Measurements from ENCODE around the gene JARID2. TPM values are rescaled to one million over a fixed set of nuclear protein-coding genes. Genes with fewer than 3 reads are reported as not detected.

Gene JARID2
- total RNA-seq, 2 donors from 2014 or later: 7.9 to 8.6 TPM

DNA sequence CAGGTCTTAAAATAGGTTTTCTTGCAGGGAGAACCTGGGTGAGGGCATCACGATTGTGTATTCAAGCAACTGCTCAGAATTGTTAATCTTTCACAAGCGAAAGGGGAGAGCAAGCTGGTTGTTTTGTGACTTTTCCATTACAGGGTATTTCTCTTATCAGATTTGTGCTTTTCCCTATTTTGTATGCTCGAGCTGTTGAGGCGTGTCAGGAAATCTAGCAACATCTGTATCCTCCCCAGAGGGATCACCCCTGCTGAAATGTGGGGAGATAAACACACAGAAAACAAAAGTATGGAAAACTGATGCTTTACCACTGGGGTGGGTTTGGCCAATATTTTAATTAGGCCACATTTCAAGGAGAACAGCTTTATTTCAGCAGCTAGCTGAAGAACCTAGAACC is 230.0 kb downstream of the JARID2 start:
- DNase-seq (no peak), ATAC-seq (no peak)
- intact Hi-C loops (cut with DNase I): no loop called here

DNA sequence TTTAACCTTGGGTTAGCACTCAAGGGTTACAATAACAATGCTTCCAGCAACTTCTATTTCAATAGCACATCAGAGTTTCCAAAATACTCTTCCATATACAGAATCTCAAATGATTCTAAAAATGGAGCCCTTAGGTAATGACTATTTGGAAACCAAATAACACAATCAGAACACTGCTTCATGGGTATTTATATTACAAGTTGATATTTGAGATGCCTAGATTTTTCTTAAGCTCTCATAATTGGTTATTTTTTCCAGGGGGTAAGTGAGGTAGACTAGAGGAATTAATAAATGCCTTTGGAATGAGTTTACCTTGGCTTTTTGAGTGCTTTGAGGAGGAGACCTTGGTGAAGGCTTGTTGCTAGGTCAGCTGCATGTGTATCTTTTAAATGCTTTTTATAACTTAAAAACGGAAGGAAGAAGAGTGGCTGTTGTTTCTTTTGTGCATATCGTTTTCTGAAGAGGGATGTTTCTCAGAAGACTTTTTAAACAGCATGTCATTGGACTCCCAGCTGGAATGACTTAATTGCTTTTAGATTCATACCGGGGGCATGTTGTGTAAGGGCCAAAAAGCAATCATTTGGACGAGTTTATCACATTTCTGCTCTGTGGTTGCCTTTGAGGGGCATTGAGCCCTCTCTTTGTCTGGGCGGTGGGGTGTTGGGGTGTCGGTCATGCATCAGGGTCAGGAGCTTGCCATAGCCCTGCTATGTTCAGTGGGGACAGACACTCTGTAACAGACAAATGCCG is 230.9 kb downstream of the JARID2 start:
- intact Hi-C loops (cut with DNase I): no loop called here
- ATAC-seq (no peak), DNase-seq (no peak)

DNA sequence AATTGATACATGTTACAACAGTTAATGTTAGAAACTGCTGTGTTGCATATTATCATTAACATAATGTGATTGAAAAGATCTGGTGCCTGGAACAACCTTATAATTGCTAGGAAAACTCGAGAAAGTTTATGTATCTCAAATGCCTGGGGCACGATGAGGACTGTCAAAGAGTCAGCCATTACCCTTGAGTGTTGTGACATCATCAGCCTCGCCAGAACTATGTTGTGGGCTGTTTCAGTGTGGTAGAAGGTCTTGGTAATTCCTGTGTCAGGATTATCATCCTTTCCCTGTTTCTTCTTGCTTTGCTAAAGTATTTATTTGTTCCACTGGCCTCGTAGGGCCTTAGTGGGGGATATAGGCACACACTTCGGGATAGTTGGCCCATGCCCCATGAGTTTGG is 231.9 kb downstream of the JARID2 start:
- DNase-seq: no peak
- no peak for ATAC-seq
- intact Hi-C loops (cut with DNase I): no loop called here

DNA sequence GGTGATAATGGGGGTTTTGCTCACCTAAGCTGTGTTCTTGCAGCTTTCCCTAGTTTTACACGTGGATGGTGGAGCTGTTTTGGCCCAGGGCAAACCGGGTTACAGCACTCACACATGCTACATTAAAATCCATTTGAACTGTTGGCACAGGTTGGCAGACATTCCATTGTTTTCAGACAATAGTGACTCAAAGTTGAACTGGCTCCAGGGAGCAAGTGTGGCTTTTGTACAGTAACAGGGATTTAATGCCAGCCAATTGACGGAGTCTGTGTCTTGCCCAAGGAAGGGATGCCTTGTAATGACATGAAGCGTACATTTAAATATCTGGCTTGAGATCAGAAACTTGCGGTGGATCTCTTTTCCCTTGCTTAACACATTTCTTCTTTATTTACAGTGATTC is 233.9 kb downstream of the JARID2 start:
- intact Hi-C loops (cut with DNase I): loop anchor here in 1 of 2 donors (10.0 kb wide), 1 partner anchor 425 kb away; no protein-coding TSS in a partner anchor
- DNase-seq: no peak

DNA sequence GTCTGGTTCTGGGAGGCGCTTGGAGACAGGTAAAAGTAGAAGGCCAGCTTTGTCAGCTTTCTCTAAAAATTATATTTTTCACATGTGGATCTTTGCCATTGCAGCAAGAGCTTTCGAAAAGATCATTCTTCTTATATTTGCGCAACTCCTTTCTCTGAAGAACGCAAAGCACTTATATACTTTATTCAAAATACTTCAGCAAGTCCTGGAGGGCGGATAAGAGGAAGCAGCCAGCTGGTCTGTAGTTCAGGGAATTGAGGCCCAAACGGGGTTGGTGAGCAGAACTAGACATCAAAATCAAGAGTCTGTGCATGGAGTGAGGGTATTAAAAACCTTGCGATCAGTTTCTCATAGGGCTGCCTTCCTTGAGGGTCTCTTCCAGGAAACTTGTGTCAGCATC is 234.7 kb downstream of the JARID2 start:
- ATAC-seq (no peak), DNase-seq (no peak)
- intact Hi-C loops (cut with DNase I): loop anchor here in 1 of 2 donors (10.0 kb wide), 1 partner anchor 426 kb away; no protein-coding TSS in a partner anchor

More for the DNA sequence above, 233.9 kb downstream of the JARID2 start:
- ATAC-seq: peak; percentile 59 to 62

DNA sequence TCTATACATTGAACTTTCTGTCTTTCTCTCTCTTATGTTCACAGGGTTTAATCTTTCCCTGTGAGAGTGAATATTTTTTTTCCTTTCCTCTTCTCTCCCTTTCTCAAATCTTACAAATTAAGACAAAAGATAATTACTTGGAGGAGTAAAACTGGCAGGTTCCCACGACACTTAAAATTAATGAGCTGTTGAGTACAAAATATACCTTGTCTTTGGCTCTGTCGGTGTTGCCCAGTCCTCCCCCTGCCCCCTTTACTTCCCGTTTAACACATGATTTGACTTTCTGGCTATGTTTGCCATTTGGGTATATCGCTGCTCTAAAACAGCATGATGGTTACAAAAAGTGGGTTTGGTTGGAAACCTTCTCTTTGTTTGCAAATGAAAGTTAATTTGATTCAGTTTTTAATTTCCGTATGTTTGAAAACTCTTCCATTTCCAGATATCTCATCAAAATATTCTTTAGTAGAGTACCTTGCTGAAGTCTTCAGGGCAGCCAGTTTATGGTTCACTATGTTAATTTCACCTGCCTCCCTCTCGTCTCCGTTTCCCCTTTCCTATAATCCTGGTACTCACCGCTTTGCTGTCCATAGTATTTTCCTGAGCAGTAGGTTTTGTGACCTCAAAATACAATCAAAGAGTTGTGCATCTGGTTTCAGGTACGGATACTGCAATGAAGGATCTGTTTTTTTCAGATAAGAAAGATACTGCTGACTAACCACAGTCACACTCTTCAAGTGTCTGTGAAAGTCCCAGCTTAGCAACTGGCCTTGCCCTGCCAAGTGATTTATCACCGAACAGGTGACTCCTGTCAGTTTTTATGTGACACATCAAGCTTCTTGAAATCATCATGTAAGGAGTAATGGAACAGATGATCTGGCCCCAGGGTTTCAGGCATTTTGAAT is 235.8 kb downstream of the JARID2 start:
- ATAC-seq: peak in 1 of 2 donors; percentile 64
- DNase-seq: no peak
- intact Hi-C loops (cut with DNase I): loop anchor here in 1 of 2 donors (10.0 kb wide), 1 partner anchor 427 kb away; no protein-coding TSS in a partner anchor

DNA sequence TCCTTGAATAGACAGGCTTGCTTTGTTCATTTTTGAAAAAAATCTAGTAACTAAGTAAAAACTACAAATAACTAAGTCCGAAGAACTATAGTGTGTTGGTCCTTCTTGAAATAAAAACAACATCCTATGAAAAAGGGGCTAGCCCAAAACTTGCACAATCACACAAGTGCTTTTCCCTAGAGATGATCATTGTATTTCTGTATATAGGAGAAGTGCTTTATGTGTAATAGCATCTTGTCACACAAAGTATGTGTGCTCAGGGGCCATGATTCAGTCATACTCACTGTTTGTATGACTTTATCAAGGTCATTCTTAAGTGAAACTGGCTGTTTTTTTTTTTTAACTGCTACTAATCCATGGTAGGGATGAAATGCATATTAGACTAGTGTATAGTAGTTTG is 237.2 kb downstream of the JARID2 start:
- intact Hi-C loops (cut with DNase I): loop anchor here in 1 of 2 donors (10.0 kb wide), 1 partner anchor 428 kb away; no protein-coding TSS in a partner anchor
- DNase-seq (no peak), ATAC-seq (no peak)

DNA sequence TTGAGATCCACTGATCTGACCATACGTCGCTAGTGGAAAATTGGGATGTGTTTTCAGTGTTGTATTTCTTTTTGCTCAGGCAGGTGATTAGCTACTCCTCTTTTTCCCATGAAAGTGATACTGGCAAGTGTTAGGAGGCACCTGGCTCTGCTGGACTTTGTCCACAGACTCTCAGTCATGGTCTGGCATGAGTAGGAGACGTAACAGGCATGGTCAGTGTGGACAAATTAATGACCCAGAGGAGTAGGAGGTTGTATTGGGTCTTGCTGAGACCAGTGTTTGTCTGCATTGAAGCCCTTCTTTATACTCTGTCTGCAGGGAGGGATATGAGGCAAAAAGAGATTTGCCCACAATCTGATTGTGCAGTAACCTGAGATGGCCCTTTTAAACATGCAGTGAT is 238.3 kb downstream of the JARID2 start:
- DNase-seq: no peak
- ATAC-seq: no peak
- intact Hi-C loops (cut with DNase I): loop anchor here in 1 of 2 donors (10.0 kb wide), 1 partner anchor 429 kb away; no protein-coding TSS in a partner anchor

DNA sequence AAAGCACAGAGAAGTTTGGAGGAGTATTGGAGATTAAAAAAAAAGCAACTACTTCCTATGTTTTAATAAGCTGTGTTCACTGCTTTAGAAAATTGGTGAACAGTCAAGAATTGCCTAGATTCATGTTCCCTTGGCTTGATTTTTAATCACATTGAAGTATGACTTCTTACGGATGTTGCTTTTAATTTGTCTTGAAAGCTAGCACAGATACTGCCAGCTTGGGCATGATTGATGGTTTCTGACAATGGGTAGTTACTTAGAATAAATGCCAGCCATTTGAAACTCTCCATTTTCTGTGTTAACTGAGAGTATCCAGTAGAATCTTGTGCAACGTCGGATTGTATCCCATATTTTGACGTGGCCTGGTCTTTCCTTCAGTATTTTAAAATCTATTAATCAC is 239.0 kb downstream of the JARID2 start:
- intact Hi-C loops (cut with DNase I): loop anchor here in 1 of 2 donors (10.0 kb wide), 1 partner anchor 430 kb away; no protein-coding TSS in a partner anchor
- DNase-seq: no peak
- ATAC-seq: no peak

DNA sequence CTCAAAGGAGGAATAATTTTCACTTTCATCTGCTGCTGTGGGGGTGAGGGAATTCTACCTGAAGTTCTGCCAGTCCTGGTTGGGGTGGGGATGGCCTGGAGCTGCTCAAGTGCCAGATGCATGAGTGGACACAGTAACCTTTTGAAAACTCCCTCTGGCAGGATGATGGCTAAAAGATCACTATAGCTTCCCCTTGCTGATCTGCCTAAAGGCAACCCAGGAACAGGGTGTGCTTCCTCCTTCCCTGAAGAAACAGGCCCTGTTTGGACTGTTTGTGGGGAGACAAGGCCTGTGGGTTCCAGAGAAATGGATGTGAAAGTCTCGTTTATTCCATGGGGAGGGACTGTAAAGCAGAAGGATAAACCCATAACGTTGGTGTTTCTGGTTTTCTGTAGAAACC is 240.1 kb downstream of the JARID2 start:
- DNase-seq (no peak), ATAC-seq (no peak)
- intact Hi-C loops (cut with DNase I): loop anchor here in 1 of 2 donors (10.0 kb wide), 1 partner anchor 431 kb away; no protein-coding TSS in a partner anchor

DNA sequence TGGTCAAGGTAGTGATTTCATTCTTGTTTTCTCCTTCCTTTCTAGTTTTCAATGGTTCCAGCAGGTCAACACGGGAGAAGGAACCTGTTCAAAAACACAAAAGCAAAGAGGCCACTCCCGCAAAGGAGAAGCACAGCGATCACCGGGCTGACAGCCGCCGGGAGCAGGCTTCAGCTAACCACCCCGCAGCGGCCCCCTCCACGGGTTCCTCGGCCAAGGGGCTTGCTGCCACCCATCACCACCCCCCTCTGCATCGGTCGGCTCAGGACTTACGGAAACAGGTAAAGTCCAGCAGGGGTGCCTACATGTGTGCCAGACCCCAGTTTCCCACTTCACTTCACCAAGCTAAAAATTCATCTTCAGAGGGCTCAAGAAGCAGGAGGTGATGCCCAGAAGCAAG is 241.4 kb downstream of the JARID2 start:
- intact Hi-C loops (cut with DNase I): loop anchor here in 1 of 2 donors (10.0 kb wide), 1 partner anchor 432 kb away; no protein-coding TSS in a partner anchor
- ATAC-seq: no peak
- DNase-seq: no peak

DNA sequence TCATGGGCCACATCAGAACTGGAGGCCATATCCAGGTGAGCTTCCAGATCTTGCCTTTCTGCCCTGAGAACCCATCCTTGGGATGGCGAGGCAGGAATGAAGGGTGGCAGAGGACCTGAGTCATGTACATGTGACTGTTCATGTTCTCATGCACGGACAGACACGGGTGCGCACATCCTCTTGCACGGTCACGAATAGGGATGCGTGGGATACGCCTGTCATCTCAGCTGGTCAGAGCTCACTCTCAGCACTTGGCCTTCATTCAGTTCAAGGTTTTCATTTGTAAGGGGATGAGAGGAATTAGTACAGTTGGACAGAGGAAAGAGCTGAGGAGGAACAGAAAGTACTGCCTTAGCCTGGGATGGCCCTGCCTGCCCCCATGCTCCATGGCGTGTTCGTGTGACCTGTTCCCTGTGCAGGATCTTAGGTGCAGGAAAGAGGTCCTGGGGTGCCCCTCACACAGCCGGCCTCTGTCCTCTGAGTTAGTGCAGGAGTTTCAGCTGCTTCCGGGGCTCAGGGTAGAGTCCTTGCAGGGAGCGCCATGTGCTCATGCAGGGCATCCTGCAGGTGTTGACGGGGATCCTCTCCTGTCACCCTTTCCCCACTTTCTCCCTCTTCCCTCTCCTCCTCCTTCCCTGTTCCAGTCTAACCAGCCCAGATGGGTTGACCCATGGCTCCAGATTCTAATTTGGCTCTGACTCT is 243.5 kb downstream of the JARID2 start:
- ATAC-seq (no peak), DNase-seq (no peak)
- intact Hi-C loops (cut with DNase I): loop anchor here in 1 of 2 donors (10.0 kb wide), 1 partner anchor 435 kb away; no protein-coding TSS in a partner anchor

DNA sequence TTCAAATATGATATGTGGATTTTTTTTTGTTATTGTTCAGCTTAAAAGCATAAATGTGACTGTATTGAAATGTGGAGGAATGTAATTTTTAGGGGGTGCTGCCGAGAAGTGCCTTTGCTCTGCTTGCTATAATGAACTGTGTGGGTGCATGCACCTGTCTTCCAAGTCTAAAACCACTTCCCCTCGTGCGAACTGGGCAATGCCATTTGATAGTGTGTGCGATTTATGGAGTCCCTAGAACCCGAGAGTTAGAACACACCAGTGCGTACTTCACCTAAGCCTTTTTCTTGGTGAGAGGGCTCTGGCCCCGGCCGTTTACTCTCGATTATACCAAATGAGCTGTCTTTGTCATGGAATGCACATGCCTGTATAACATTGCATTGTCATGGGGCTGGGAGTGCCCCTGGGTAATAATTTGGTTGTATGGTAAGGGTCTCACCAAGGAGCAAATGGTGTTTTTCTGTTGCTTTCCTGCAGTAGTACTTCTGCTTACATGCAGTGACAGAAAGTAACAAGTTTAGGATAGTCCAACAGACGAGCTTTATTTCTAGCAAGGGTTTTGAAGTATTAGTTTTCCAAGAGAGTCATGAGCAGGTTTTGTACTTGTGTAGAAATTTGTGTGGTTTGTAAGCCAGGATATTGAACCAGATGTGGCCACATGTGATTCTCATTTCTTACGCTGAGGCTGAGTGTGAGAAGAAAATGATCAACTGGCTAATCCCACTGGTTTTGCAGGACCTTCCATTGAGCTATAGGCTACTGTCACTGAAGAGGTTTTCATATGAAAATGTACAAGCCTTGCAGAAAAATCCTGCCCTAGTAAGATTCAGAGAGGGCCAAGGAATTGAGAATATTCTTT is 244.6 kb downstream of the JARID2 start:
- no peak for ATAC-seq
- intact Hi-C loops (cut with DNase I): loop anchor here in 1 of 2 donors (5.0 kb wide), 1 partner anchor 233 kb away; no protein-coding TSS in a partner anchor
- DNase-seq: no peak

DNA sequence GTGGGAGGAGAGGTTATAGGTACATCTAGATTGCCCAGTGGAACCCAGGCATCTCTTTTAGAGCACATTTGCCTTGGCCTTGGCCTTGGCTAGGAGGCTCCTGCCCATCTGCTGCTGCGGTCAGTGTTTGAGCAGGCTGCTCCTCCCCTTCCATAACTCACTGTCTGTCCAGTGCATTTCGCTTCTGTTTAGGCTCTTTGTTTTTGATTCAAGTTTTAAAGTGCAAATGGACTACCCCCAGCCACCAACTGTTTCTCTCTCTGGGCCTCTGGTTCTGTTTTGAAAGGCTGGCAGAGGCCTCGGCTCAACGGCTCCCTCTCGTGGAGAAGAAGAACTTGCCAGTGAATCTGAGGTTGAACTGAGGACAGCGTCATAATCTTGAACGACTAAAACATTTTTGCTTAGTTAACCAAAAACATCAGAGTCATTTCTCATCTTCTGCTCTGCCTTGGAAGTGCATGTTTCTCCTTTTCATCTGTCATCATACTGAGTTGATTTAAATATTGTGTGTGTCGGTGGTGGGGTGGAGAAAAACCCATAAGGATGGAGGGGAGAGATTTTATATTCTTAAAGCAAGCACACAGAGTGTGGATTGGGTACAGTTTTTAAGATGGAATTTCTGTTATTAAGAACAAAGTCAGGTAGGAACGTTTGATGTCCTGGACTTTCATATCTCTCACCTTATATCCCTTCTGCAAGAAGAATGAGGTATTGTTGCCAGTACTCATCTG is 245.6 kb downstream of the JARID2 start:
- peak; percentile 77 for DNase-seq

DNA sequence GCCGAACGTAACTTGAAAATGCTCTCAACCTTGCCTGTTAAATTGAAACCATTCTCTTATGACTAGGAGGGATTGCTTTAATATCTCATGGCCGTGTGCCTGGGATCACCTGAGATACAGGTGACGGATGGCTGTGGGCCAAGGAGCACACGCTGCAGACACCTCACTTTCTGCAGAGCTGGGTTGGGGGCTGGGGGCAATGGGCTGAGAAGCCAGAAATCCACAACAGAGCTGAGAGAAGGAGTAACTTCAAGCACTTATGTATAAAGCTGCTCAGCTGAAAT is 246.1 kb downstream of the JARID2 start:
- no peak for ATAC-seq
- intact Hi-C loops (cut with DNase I): loop anchor here in 1 of 2 donors (5.0 kb wide), 1 partner anchor 235 kb away; no protein-coding TSS in a partner anchor
- no peak for DNase-seq

More for the DNA sequence above, 245.6 kb downstream of the JARID2 start:
- intact Hi-C loops (cut with DNase I): loop anchor here in 1 of 2 donors (5.0 kb wide), 1 partner anchor 234 kb away; no protein-coding TSS in a partner anchor
- ATAC-seq: peak; percentile 73 to 74

DNA sequence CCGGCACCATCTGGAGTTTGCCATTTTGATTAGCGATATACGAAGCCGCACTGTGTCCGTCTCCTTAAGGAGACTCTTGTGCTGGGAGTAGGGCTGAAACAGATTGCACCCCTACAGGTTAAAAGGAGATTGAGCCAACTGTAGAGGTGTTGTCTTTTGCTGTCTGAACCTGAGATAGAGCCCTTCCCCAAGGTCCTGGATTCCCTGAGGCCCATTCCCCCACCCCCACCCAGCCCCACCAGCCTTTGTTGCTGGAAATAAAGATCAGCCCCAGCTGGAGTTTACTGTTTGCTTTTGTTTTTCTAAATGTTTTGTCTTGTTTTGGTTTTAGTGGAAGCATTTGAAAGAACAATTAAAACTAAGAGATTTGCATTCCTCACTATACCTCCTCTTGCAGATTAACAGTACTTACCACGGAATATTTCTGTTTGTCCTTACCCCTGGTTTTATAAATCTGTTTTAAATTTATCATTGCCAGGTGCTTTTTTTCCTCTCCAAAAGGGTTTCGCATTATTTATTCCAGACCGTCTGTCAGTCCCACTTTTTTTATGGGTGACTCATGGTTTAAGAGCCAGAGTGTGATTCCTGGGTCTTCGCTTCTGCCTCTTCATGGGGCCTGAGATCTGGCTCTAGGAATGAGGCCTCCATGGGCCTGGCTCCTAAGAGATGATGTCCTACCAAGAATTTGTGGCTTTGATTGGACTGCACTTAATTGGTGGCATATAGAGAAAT is 247.7 kb downstream of the JARID2 start:
- no peak for DNase-seq
- intact Hi-C loops (cut with DNase I): loop anchor here in 1 of 2 donors (5.0 kb wide), 1 partner anchor 236 kb away; no protein-coding TSS in a partner anchor

More for the DNA sequence above, 247.7 kb downstream of the JARID2 start:
- ATAC-seq: no peak

Measured in left cardiac atrium (tissue), 4 donors.